Measurements from ENCODE around the gene CARM1. TPM values are rescaled to one million over a fixed set of nuclear protein-coding genes. Genes with fewer than 3 reads are reported as not detected.

Gene CARM1
- total RNA-seq, 4 donors from 2014 or later, result 12.2 to 14.8 (median 13.1) TPM

DNA sequence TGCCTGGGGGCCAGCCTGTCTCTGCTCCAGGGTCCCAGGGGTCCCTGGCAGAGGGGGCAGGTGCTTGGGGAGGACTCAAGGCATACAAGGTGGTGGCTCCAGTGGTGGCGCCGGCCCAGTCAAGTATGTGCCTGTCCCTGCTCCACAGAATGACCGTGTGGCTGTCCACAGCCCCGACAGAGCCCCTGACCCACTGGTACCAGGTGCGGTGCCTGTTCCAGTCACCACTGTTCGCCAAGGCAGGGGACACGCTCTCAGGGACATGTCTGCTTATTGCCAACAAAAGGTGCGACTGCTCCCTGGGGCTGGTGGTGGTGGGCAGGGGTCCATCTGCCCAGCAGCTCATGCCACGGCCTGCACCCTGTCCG, 48.9 kb downstream of the CARM1 start:
- H3K4me3 ChIP-seq (replicated peaks in 1 of 3), result no peak overlapping the region
- H3K9me3 ChIP-seq, result no peaks in the 10 kb centered on the region
- intact Hi-C loops (cut with DNase I), result loop anchor here (10.0 kb wide), 1 partner anchor 45 kb away; the partner anchor contains the start of gene CARM1
- no CpG with 5 or more reads among the region's 10 CpGs for WGBS, 2 donors
- H3K36me3 ChIP-seq, result peaks cover 38 to 50% of the 10 kb centered on the region in 2 donors
- no peak overlapping the region for H3K27ac ChIP-seq
- no peaks in the 10 kb centered on the region for H3K27me3 ChIP-seq
- no peak for TF ChIP-seq POLR2A (IDR thresholded peaks at IDR 0.05)
- TF ChIP-seq, protein P1, sequence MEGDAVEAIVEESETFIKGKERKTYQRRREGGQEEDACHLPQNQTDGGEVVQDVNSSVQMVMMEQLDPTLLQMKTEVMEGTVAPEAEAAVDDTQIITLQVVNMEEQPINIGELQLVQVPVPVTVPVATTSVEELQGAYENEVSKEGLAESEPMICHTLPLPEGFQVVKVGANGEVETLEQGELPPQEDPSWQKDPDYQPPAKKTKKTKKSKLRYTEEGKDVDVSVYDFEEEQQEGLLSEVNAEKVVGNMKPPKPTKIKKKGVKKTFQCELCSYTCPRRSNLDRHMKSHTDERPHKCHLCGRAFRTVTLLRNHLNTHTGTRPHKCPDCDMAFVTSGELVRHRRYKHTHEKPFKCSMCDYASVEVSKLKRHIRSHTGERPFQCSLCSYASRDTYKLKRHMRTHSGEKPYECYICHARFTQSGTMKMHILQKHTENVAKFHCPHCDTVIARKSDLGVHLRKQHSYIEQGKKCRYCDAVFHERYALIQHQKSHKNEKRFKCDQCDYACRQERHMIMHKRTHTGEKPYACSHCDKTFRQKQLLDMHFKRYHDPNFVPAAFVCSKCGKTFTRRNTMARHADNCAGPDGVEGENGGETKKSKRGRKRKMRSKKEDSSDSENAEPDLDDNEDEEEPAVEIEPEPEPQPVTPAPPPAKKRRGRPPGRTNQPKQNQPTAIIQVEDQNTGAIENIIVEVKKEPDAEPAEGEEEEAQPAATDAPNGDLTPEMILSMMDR (IDR thresholded peaks at IDR 0.05), result no peak
- no peak for DNase-seq
- no peaks in the 10 kb centered on the region for H3K4me1 ChIP-seq

GRCh38 chr19:10920781-10921180, 49.4 kb downstream of the CARM1 start:
- no peak for DNase-seq
- intact Hi-C loops (cut with DNase I), result loop anchor here (10.0 kb wide), 1 partner anchor 46 kb away; the partner anchor contains the start of gene CARM1
- Histone ChIP-seq H3K36me3 (peaks cover 38 to 50% of the 10 kb centered on the region in 2 donors), H3K4me1 (no peaks in the 10 kb centered on the region), H3K27me3 (no peaks in the 10 kb centered on the region), H3K4me3 (replicated peaks in 1 of 3) (no peak overlapping the region), H3K9me3 (no peaks in the 10 kb centered on the region), H3K27ac (no peak overlapping the region)
- WGBS, 2 donors, result 85 to 88% methylated on average over 11 to 16 of the region's 16 CpGs
- no peak for TF ChIP-seq POLR2A (IDR thresholded peaks at IDR 0.05)
- TF ChIP-seq, protein P1 (IDR thresholded peaks at IDR 0.05), result no peak

- Histone ChIP-seq H3K4me3 (replicated peaks in 1 of 3) (no peak overlapping the region), H3K4me1 (no peaks in the 10 kb centered on the region), H3K36me3 (peaks cover 33 to 50% of the 10 kb centered on the region in 2 donors), H3K9me3 (no peaks in the 10 kb centered on the region), H3K27ac (no peak overlapping the region), H3K27me3 (no peaks in the 10 kb centered on the region)
- DNase-seq, result no peak
- intact Hi-C loops (cut with DNase I), result loop anchor here (10.0 kb wide), 1 partner anchor 47 kb away; the partner anchor contains the start of gene CARM1
- WGBS, 2 donors, result 89 to 94% methylated on average over 28 to 36 of the region's 43 CpGs
- TF ChIP-seq, protein P1 (IDR thresholded peaks at IDR 0.05), result no peak
- no peak for TF ChIP-seq POLR2A (IDR thresholded peaks at IDR 0.05)
These were observed 50.0 kb downstream of the CARM1 start for GRCh38 chr19:10921199-10921909.

- Histone ChIP-seq H3K4me1 (peaks cover 0 to 2% of the 10 kb centered on the region in 2 donors), H3K36me3 (peaks cover 30 to 50% of the 10 kb centered on the region in 2 donors), H3K27ac (no peak overlapping the region), H3K9me3 (no peaks in the 10 kb centered on the region), H3K4me3 (replicated peaks in 1 of 3) (no peak overlapping the region), H3K27me3 (no peaks in the 10 kb centered on the region)
- intact Hi-C loops (cut with DNase I), result loop anchor here (10.0 kb wide), 1 partner anchor 47 kb away; the partner anchor contains the start of gene CARM1
- no peak for DNase-seq
- 83 to 87% methylated on average over 29 to 33 of the region's 33 CpGs for WGBS, 2 donors
- TF ChIP-seq, protein P1 (IDR thresholded peaks at IDR 0.05), result no peak
- no peak for TF ChIP-seq POLR2A (IDR thresholded peaks at IDR 0.05)
These were observed 50.7 kb downstream of the CARM1 start for GRCh38 chr19:10921910-10922637.

Measured in thyroid gland (tissue), 4 donors.